ENCODE results near the gene PTPN2. TPM values are rescaled to one million over a fixed set of nuclear protein-coding genes. Genes with fewer than 3 reads are reported as not detected.

The PTPN2 gene
- total RNA-seq, 2 donors from 2014 or later: 22.7 to 34.2 TPM

DNA sequence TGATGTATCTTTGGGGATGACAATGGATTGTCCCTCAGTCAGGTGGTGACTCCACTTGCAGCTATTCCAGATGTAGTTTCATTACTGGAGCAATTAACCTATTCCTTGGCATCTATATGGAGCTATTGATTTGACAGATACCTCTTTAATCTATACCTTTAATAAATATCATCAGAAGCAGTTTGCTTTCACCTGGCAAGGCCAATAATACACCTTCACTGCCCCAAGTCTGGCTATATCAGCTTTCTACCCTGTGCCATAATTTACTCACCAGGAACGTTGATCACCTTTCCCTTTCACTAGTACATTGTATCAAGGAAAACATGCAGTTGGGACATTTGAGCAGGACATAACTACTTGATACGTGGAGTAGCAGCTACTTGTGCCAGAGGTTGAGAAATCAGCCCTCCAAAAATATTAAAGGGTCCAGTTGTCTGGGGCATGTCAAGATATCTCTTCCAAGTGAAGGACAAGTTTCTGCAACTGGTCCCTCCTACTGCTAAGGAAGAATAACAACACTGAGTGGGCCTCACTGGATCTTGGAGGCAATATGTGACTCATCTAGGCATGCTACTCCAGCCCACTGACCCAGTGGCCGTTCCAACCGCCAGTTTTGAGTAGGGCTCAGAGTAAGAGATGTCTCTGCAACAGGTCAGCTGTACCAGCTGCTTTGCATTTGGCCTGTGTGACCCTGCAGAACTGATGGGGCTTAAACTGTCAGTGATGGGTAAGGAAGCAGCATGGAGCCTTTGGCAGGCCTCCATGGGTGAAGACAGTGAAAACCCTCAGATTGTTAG, 114.2 kb downstream of the PTPN2 start:
- H3K27me3 ChIP-seq: no peaks in the 10 kb centered on the region
- no peaks in the 10 kb centered on the region for H3K36me3 ChIP-seq (replicated peaks in 1 of 2; ENCODE audit: insufficient read depth in 1 of 2, low read depth in 2 of 2)
- H3K9me3 ChIP-seq: no peaks in the 10 kb centered on the region
- 75 to 81% methylated on average over 4 of the region's 4 CpGs for WGBS, 2 donors
- intact Hi-C loops (cut with DNase I): no loop called here
- no peak for DNase-seq
- H3K27ac ChIP-seq: no peak overlapping the region
- H3K4me1 ChIP-seq: no peaks in the 10 kb centered on the region
- H3K4me3 ChIP-seq: no peak overlapping the region
- no peak for ATAC-seq
- TF ChIP-seq POLR2A (IDR thresholded peaks at IDR 0.05): no peak
- TF ChIP-seq, protein P1, sequence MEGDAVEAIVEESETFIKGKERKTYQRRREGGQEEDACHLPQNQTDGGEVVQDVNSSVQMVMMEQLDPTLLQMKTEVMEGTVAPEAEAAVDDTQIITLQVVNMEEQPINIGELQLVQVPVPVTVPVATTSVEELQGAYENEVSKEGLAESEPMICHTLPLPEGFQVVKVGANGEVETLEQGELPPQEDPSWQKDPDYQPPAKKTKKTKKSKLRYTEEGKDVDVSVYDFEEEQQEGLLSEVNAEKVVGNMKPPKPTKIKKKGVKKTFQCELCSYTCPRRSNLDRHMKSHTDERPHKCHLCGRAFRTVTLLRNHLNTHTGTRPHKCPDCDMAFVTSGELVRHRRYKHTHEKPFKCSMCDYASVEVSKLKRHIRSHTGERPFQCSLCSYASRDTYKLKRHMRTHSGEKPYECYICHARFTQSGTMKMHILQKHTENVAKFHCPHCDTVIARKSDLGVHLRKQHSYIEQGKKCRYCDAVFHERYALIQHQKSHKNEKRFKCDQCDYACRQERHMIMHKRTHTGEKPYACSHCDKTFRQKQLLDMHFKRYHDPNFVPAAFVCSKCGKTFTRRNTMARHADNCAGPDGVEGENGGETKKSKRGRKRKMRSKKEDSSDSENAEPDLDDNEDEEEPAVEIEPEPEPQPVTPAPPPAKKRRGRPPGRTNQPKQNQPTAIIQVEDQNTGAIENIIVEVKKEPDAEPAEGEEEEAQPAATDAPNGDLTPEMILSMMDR (IDR thresholded peaks at IDR 0.05): no peak

- no peak for DNase-seq
- Histone ChIP-seq H3K4me3 (no peak overlapping the region), H3K36me3 (replicated peaks in 1 of 2; ENCODE audit: insufficient read depth in 1 of 2, low read depth in 2 of 2) (no peaks in the 10 kb centered on the region), H3K27ac (no peak overlapping the region), H3K9me3 (no peaks in the 10 kb centered on the region), H3K27me3 (no peaks in the 10 kb centered on the region), H3K4me1 (no peaks in the 10 kb centered on the region)
- ATAC-seq: no peak
- intact Hi-C loops (cut with DNase I): no loop called here
- TF ChIP-seq, protein P1 (IDR thresholded peaks at IDR 0.05): no peak
- TF ChIP-seq POLR2A (IDR thresholded peaks at IDR 0.05): no peak
- WGBS, 2 donors: 75 to 81% methylated on average over 3 of the region's 3 CpGs
Measured at GRCh38 chr18:12769136-12769535, 114.9 kb downstream of the PTPN2 start.

DNA sequence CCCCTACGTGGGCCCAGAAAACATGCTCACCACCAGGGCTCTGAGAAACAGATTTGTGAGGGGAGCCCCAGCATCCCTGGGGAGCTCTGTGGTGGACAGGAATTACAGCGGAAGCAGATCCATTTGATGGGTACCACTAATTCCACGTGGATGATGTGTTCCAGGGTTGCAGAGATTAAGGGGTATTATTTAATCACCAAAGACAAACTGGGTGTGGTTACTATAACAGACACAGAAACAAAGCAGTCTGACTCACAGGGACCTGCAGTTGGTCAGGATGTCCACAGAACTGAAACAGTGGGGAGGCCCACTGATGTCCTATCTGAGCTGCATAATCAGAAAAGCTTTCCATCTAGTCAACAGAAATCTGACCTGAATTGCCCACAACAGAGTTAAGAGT, 115.4 kb downstream of the PTPN2 start:
- H3K9me3 ChIP-seq: no peaks in the 10 kb centered on the region
- intact Hi-C loops (cut with DNase I): no loop called here
- no peaks in the 10 kb centered on the region for H3K36me3 ChIP-seq (replicated peaks in 1 of 2; ENCODE audit: insufficient read depth in 1 of 2, low read depth in 2 of 2)
- TF ChIP-seq, protein P1 (IDR thresholded peaks at IDR 0.05): no peak
- TF ChIP-seq POLR2A (IDR thresholded peaks at IDR 0.05): no peak
- ATAC-seq: no peak
- no peaks in the 10 kb centered on the region for H3K4me1 ChIP-seq
- H3K27ac ChIP-seq: no peak overlapping the region
- no peak overlapping the region for H3K4me3 ChIP-seq
- no peak for DNase-seq
- H3K27me3 ChIP-seq: no peaks in the 10 kb centered on the region
- 74 to 77% methylated on average over 3 of the region's 3 CpGs for WGBS, 2 donors

- H3K4me1 ChIP-seq: no peaks in the 10 kb centered on the region
- no peaks in the 10 kb centered on the region for H3K27me3 ChIP-seq
- no peak overlapping the region for H3K4me3 ChIP-seq
- DNase-seq: no peak
- H3K36me3 ChIP-seq (replicated peaks in 1 of 2; ENCODE audit: insufficient read depth in 1 of 2, low read depth in 2 of 2): no peaks in the 10 kb centered on the region
- ATAC-seq: no peak
- intact Hi-C loops (cut with DNase I): no loop called here
- WGBS, 2 donors: 84 to 85% methylated on average over 5 to 9 of the region's 9 CpGs
- H3K9me3 ChIP-seq: no peaks in the 10 kb centered on the region
- no peak overlapping the region for H3K27ac ChIP-seq
- TF ChIP-seq, protein P1 (IDR thresholded peaks at IDR 0.05): no peak
- TF ChIP-seq POLR2A (IDR thresholded peaks at IDR 0.05): no peak
Measured at GRCh38 chr18:12767580-12768155, 116.4 kb downstream of the PTPN2 start.
